HepG2 (cell line): Measurements from ENCODE around the gene GDPD5.

Experiments
- CTCF ChIP-seq: sonication (generic); formaldehyde crosslinking; IDR thresholded peaks from 2 replicates; pipeline ENCODE4 v1.5.0; 2020; ENCODE audit warnings: mild to moderate bottlenecking, missing genetic modification reagents, moderate library complexity
- EZH2 ChIP-seq: conservative IDR thresholded peaks from 2 replicates; pipeline ENCODE4 v1.6.1; 2012; ENCODE audit warnings: mild to moderate bottlenecking, low read depth, low read length, moderate library complexity
- HCFC1 ChIP-seq: fragments of 150-350 bp; IDR thresholded peaks from 2 replicates; pipeline ENCODE4 v1.6.1; 2014; ENCODE audit warnings: low read depth, low read length
- HINFP ChIP-seq: sonication (generic); formaldehyde crosslinking; IDR thresholded peaks from 2 replicates; pipeline ENCODE4 v1.4.0; 2020; ENCODE audit warnings: low read depth, mild to moderate bottlenecking, missing genetic modification reagents
- POLR2AphosphoS2 ChIP-seq: IDR thresholded peaks from 2 replicates; pipeline ENCODE4 v1.6.1; 2011; ENCODE audit warnings: low read depth, low read length, improper control_type of control experiment
- RBAK ChIP-seq: sonication (generic); formaldehyde crosslinking; IDR thresholded peaks from 2 replicates; pipeline ENCODE4 v1.5.1; 2020; ENCODE audit warnings: mild to moderate bottlenecking, missing genetic modification reagents
- RFX5 ChIP-seq: IDR thresholded peaks from 2 replicates; pipeline ENCODE4 v1.6.1; 2011; ENCODE audit warnings: low read depth, low read length, improper control_type of control experiment
- SNRNP70 ChIP-seq: fragments of 200-400 bp; formaldehyde crosslinking; IDR thresholded peaks from 2 replicates; pipeline ENCODE4 v1.6.1; 2017; ENCODE audit warnings: mild to moderate bottlenecking, low read depth, low read length, moderate library complexity
- ZBTB21 ChIP-seq: sonication (generic); formaldehyde crosslinking; IDR thresholded peaks from 2 replicates; pipeline ENCODE4 v1.4.0; 2020; ENCODE audit warnings: missing genetic modification reagents
- ZGPAT ChIP-seq: IDR thresholded peaks from 2 replicates; pipeline ENCODE4 v1.6.1; 2016; ENCODE audit warnings: mild to moderate bottlenecking
- ZNF142 ChIP-seq: sonication (generic); formaldehyde crosslinking; IDR thresholded peaks from 2 replicates; pipeline ENCODE4 v1.4.0; 2020; ENCODE audit warnings: missing genetic modification reagents
- ZNF33B ChIP-seq: sonication (generic); formaldehyde crosslinking; IDR thresholded peaks from 2 replicates; pipeline ENCODE4 v1.5.1; 2020; ENCODE audit warnings: mild to moderate bottlenecking, missing genetic modification reagents
- TF ChIP-seq, protein P1 (sequence below): sonication (generic); formaldehyde crosslinking; IDR thresholded peaks from 2 replicates; pipeline ENCODE4 v1.8.1; 2022; ENCODE audit warnings: mild to moderate bottlenecking, missing genetic modification reagents
- TF ChIP-seq, protein P2 (sequence below): sonication (generic); formaldehyde crosslinking; IDR thresholded peaks from 2 replicates; pipeline ENCODE4 v1.4.0; 2020; ENCODE audit warnings: missing genetic modification reagents

DNA sequence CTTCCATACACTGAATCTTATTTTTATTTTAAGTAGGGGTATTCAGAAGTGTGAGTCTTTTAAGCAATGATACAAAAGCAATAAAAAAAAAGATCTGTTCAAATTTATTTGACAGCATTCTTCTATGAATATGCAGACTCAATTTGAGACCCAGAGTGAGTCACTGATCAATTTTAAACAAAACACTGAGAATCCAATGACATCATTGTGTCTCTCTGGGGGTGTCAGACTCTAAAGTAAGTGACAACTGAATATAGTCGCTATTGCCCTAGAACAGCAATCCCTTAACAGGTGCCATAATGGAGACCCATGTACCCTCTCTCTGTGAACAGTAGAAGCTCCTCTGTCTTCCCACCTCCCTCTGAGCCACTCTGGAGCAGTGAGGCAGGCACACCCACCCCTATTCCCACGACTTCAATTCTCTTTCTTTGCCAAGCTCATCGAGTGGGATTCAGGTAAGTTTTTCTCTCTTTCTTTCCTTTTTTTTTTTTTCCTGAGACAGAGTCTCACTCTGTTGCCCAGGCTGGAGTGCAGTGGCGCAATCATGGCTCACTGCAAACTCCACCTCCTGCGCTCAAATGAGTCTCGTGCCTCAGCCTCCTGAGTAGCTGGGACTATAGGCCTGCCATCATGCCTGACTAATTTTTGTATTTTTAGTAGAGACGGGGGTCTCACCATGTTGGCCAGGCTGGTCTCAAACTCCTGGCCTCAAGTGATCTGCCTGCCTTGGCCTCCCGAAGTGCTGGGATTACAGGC, 131.5 kb downstream of the GDPD5 start:
- TF ChIP-seq ZBTB21 (CRISPR knock-in tag) (no peak), RBAK (CRISPR knock-in tag) (no peak), SNRNP70 (no peak), HINFP (CRISPR knock-in tag) (no peak), CTCF (CRISPR knock-in tag) (no peak), ZNF33B (CRISPR knock-in tag) (no peak), POLR2AphosphoS2 (no peak), ZGPAT (no peak), EZH2 (no peak), HCFC1 (no peak), RFX5 (no peak), ZNF142 (no peak)
- TF ChIP-seq, protein P1, sequence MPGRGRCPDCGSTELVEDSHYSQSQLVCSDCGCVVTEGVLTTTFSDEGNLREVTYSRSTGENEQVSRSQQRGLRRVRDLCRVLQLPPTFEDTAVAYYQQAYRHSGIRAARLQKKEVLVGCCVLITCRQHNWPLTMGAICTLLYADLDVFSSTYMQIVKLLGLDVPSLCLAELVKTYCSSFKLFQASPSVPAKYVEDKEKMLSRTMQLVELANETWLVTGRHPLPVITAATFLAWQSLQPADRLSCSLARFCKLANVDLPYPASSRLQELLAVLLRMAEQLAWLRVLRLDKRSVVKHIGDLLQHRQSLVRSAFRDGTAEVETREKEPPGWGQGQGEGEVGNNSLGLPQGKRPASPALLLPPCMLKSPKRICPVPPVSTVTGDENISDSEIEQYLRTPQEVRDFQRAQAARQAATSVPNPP = no peak
- TF ChIP-seq, protein P2, sequence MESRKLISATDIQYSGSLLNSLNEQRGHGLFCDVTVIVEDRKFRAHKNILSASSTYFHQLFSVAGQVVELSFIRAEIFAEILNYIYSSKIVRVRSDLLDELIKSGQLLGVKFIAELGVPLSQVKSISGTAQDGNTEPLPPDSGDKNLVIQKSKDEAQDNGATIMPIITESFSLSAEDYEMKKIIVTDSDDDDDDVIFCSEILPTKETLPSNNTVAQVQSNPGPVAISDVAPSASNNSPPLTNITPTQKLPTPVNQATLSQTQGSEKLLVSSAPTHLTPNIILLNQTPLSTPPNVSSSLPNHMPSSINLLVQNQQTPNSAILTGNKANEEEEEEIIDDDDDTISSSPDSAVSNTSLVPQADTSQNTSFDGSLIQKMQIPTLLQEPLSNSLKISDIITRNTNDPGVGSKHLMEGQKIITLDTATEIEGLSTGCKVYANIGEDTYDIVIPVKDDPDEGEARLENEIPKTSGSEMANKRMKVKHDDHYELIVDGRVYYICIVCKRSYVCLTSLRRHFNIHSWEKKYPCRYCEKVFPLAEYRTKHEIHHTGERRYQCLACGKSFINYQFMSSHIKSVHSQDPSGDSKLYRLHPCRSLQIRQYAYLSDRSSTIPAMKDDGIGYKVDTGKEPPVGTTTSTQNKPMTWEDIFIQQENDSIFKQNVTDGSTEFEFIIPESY (CRISPR knock-in tag) = no peak
